Inflammatory macrophage (primary cell): ENCODE results near the gene LPCAT1.
"Not testable (repeated sequence)": the region's sequence is repeated elsewhere in the genome, so short reads cannot be mapped to it uniquely, and the experiment has no call there.

Experiments
- DNase-seq, 2 donors: peaks; one replicate each; pipeline ENCODE4 v3.0.0-alpha.2; 2020 to 2022

LPCAT1 gene

DNA sequence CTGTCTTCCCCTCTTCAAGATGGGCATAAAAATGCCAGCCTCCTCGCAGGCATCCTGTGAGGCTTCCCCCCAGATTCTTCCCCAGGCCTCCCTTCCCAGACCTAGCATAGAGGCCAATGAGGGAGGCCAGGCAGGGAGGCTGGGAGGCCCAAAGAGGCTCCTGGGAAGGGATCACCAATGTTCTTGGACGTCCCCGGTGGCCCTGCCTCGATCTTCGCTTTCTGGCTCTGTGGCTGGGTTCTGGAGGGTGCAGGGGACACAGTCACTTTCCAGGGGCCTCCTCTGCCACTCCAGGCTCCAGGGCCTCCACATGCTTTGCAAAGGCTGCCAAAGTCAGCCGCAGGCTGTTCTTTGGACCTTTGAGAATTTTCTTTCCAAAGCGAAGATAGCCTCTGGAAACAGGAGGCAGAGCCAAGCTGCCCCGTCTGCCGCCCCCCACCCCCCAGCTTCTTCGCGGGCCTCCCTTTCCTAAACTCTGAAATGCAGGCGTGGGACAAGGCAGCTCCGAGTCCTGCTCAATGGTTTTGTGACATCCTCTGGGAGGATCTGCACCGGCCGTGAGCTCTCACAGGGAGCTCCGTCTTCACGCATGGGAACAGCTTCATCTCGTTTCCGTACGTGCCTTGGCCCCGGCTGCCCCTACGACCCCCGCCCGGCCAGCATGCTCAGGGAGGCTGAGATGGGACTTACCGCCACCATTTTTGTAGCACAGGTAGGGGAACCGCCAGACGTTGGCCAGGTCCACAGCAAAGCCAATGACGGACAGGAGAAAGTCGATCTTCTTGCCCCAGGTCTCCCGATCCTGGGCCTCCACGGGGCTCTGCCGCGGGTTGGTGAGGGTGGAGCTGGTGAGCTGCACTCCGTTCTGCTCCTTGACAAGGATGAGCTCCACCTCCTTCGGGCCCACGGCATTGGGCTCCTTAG is 81.3 kb downstream of the LPCAT1 start:
- DNase-seq = no peak

DNA sequence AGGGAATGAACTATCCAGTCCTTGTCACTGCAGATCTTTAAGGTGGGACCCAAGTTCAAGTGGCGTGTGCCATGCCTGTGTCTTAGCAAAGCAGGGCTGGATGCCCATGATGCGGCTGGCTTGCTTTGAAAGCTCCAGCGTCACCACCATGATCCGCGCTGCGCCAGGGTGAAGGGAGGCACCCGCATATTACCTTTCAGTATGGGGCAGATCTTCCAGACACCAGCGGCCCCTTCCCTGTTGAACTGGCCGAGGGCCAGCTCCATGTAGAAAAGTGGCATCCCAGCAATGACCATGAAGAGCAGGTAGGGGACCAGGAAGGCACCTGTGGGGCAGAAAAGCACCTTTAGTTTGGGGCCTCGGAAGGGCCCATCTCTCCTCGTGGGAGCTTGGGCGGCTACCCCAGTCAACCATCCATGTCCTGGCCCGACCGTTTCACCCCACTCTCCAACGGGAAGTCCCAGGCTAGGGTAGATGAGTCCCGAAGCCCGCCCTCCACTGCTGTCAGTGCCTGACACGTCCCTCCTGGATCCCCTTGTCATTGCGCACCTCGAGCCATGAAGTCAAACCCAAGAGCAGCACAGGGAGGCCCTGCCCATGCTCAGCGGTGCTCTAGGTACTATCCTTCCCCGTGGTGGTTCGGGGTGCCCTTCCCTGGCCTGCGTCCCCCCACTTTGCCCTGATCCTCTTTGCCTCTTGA is 82.4 kb downstream of the LPCAT1 start:
- no peak for DNase-seq

DNA sequence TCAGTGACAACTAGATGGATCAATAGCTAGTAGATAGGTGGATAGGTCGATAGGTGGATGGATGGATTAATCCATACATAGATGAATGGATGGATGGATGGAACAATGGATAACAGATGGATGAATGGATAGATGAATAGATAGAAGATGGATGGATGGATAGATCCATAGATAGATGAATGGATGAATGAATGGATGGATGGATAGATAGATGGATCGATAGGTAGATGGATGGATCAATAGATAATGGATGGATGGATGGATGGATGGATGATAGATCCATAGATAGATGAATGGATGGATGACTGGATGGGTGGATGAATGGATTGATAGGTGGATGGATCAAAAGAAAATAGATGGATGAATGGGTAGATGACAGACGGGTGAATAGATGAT is 83.7 kb downstream of the LPCAT1 start:
- DNase-seq = no peak

DNA sequence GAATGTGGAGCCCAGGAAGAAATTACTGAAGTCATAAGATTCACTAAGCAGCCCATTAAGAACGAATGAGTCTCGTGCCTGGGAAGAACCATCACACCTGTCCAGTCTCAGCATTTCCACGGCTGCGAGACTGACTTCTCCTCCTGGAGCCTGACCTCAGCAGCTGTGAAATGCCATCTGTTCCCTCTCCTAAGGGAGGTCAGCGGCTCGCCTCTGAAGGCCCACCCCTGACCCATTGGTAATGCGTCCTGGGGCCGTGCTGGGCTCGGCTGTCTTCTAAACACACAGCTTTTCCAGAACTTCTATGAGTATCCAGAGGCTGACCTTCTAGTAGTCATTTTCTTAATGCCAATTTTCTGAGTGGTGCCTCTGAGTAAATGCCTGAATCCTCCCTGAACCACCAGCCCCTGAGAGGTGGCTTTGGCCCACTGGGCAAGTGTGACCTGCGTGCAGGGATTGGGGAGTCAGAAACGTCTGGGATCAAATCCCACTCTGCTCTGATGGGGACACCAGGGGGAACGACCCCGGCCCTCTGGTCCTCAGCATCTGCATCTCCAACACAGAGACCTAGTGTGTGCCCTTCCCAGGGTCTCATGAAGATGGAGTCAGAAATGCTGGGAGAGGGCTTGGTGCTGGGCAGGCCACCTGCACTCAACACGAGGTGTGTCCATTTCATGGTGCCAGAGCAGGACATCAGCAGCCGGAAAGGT is 84.2 kb downstream of the LPCAT1 start:
- no peak for DNase-seq

DNA sequence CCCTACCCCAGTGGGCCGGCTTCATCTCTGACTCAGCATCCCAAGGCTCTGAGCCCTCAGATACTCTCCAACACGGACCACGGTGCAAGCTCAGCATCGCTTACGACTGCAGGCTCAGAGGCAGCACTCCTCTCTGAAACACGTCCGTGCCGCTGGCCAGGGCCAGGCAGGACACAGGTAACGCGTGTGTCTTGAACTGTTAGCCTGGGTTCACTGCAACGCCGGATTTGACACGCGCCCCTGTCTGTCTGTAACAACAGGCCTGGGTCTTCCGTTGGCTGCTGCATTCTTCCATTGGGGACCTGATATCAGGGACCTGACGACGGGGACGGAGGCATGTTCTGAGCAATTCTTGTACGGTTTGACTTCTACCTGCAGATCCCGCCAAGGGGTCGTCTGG is 84.9 kb downstream of the LPCAT1 start:
- DNase-seq = no peak

DNA sequence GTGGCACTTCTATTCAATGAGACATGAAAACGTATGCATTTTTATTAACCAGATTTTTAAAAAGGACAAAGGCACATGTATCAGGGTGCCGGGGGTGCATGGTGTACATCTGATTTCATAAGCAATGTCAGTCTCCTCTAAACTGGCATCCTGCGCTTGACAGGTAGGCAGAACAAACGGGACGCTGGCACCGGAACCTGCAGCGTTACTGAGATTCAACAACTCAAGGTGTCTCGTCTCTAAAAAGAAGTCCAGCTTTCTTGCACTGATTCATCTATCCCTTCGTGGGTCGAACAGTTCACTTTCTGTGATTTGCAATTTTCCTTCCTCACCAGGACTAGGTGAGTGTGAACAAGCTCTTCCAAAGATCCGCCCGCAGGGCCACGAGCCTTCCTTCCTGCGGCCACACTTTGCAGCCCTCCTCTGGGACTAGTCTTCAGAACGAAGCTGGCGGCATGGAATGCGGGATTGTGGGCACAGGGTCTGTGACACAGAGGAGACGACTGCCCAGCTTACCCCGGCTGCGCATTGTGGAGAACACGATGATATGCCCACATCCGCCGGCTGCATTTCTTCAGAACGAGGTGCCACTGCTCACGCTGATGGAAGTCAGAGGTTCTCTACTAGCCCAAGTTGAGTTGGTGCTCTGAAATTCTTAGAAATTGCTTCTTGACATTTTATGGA is 85.7 kb downstream of the LPCAT1 start:
- DNase-seq = no peak

DNA sequence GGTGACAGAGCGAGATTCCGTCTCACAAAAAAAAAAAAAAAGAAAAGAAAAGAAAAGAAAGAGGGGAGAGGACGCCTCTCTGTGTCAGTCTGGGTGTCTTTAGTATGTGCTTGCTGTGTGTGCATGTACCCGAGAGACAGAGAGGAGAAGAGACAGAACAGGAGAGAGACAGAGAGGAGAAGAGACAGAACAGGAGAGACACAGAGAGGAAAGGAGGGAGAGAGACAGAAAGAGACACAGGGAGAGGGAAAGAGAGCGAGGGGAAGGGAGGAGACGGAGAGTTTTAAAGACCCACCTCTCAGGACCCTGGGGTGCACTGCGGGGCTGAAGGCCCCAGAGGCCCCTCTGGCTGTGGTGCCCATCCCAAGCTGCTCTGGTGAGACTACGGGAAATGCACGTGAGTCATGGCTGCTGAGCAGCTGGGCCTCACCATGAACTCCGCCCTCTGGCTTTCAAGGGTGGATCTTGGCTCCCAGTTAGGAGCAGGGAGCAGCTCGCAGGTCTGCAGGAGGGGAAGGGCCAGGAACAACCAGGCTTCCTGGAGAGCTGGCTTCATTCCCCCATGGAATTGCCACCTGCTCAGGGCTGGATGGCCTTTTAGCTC is 86.4 kb downstream of the LPCAT1 start:
- DNase-seq = no peak

DNA sequence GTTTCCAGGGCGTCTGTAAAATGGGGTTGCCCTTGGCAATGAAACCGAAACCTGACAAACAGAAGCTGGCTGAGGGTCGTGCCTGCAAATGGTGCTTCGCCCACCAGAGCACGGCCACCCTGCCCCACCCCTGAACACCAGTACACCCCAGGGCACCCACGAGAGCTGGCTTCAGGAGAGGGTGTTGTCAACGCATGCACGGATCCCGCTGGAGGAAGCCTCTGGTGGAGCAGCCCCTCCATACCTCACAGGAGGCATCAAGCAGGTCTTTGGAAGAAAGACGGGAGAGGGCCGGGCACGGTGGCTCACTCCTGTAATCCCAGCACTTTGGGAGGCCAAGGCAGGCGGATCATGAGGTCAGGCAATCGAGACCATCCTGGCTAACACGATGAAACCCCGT is 87.1 kb downstream of the LPCAT1 start:
- DNase-seq = no peak

DNA sequence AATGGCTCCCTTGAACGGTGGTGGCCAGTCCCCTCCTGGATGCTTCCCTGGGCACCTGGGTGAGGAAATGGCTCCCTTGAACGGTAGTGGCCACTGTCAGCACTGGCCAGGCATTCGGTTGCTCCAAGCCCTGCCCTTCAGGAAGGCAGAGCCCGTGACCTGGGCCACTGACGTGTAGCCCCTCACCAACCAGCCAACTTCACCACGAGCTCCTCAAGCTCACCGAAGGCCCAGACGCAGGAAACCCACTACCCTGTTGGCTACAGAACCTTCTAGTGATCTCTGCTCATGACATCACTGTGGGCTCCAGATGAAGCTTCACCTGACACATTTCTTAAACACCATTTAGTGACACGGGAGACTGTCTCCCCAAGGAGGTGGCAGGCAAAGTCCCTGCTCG is 87.7 kb downstream of the LPCAT1 start:
- DNase-seq = no peak

DNA sequence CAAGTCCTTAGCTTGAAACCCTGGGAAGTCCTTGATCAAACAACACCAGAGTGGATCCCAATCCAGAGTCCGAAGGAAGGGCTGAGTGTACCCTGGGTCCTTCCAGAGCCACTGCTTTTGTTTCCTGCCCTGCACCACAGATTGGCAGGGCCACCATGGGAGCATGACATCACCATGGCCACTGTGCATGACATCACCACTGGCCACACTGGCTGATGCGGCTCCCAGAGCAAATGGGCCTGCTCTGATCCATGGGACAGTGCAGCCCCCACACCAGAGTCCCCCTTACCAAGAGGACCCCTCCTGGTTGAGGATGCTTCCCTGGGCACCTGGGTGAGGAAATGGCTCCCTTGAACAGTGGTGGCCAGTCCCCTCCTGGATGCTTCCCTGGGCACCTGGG is 88.4 kb downstream of the LPCAT1 start:
- no peak for DNase-seq

DNA sequence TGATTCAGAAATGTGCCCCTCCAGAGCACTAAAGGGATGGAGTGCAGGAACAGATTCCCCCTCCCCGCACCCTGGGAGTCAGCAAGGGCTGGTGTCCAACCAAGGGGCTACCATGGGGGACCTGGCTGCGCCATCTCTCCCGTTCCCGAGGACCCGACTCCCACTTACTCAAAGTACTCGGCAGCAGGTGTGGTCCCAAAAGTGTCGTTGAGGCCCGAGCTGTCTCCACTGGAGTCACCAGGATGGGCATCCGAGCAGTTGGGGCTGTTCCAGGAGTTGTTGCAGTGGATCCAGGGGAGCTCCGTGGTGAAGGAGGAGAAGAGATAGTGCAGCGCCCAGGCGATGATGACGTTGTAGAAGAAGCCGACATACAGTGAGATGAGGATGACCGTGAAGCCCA is 91.5 kb downstream of the LPCAT1 start:
- no peak for DNase-seq

DNA sequence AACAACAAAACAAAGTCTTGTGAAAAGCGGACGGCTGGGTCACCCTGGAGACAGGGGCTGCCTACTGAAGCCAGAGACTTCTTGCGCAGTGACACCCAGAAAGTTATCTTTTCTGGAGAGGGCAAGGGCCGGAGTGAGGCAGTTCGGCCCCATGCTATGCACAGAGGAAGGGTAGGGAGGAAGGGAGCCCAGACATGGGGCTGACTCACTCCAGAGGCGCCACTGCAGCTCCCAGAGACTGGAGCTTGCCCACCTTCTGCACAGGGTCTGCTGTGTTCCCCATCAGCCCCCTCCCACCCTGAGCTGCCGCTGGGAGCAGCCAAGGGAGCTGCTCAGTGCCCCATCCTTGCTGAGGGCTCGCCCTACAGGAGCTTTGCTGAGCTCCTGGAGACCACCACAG is 91.9 kb downstream of the LPCAT1 start:
- DNase-seq = no peak

DNA sequence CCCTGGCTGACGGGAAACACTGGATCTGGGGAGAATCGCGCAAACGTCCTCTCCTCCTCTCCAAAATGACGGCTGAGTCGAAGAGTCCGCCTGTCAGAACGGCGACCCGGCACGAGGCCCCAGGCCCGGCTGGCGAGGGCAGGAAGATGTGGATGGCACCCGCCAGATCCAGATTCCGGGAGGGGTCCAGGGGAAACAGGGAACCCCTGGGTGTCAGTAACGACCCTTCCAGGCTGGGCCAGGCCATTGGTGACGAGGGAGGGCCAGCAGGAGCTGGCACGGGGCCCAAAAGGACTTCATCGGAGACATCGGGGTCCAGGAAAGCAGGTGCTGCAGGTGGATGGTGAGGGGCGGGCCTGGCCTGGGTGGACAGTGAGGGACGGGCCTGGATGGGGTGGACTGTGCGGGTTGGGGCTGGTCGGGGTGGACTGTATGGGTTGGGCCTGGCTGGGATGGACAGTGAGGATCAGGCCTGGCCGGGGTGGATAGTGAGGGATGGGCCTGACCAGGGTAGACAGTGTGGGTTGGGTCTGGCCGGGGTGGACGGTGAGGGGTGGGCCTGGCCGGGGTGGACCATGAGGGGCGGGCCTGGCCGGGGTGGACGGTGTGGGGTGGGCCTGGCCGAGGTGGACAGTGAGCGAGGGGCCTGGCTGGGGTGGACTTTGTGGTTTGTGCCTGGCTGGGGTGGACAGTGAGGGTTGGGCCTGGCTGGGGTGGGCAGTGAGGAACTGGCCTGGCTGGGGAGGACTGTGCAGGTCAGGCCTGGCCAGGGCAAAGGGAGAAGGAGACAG is 92.5 kb downstream of the LPCAT1 start:
- no peak for DNase-seq

DNA sequence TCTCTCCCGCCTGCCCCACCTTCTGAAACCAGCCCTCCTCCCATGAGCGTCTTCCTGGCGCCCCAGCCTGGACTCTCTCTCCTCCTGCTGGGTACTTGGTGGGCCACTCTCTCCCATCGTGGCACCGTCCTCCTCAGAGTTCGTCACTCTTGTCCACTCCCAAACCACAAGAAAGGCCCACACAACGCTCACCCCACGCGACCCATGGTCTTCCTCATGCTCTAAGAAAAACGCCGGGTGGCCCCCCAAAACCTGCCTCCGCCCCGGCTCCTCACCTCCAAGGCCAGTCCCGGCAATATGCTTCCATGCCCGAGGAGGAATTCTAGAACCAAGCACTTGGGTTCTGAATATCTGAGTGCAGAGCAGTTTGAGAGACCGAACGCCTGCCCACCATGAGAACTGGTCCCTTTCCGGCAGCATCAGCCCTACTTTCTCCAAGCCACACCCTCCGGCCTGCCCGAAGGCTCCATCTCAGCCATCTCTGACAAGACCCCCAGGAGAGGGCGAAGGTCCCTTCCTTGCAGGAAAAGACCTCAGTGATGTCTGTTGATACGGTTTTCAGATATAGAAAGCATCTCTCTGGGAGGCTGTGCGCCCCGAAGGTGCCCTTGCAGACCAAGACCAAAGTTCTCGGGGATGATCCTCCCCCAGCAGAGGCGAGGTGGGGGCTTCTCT is 93.5 kb downstream of the LPCAT1 start:
- DNase-seq = no peak

DNA sequence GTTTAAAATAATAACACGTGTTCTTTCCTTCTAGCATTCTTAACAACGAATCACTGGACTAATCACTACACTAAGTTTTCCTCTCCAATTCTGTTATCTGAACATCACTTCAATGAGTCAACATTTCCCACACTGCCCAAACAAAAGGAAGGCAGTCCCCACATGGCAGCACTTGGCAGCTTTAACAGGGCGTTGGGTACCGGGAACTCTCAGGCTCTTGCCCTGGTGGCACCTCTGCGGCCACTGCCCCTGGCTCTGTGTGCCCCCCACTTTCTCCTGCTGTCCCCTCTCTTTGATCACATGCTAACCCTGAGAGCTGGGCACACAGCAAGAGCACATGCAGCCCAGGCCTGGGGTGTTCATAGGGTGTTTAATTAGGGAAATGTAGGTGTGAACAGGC is 94.3 kb downstream of the LPCAT1 start:
- no peak for DNase-seq

DNA sequence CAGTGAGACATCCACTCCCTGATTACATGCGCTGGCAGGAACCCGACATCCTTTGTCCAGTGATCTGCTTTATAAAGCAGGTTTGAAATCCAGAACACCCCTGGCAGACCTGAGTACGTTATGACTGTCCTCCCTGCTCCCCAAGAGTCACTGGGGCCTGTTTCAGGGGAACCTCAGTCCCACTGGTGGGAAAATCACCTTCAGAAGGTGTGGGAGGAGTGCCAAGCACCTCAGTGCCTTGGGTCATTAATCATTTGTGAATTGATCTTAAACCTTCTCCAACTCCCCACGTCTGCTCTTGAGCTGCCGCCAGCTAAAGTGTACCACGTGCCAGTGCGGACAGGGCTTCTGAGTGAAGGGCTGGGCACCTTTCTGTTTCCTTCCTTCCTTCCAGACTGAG is 94.7 kb downstream of the LPCAT1 start:
- DNase-seq = no peak

DNA sequence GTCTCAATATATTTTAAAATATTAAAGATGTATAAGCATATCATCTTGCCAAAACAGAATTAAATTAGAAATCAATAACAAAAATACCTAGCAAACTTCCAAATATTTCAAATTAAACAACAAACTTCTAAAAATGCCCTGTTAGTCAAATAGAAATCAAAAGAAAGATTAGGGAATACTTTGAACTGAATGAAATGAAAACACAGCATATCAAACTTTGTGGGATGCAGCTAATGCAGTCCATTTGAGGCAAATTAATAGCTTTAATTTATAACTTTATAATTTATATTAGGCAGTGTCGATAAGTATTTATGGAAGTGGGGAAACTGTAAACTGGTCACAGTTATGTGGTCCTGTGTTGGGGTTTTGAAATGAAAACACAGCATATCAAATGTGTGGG is 95.7 kb downstream of the LPCAT1 start:
- no peak for DNase-seq

DNA sequence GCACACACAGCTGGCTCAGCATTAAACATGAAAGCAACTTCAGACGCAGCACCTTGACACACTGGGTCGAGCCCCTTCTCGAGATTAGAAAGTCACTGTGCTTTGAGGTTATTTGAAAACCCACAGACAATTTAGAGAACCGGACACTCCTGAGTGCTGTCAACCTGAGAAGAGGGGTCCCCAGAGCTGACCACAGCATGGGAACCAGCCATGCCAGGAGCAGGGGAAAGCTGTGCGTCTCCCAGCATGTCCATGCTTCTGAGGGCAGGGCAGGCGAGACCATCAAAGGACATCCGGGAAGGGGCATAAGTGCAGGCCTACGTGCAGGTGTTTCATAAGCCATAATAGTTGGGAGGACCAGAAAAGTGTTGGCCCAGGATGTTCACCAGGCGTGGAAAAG is 99.0 kb downstream of the LPCAT1 start:
- DNase-seq = no peak

DNA sequence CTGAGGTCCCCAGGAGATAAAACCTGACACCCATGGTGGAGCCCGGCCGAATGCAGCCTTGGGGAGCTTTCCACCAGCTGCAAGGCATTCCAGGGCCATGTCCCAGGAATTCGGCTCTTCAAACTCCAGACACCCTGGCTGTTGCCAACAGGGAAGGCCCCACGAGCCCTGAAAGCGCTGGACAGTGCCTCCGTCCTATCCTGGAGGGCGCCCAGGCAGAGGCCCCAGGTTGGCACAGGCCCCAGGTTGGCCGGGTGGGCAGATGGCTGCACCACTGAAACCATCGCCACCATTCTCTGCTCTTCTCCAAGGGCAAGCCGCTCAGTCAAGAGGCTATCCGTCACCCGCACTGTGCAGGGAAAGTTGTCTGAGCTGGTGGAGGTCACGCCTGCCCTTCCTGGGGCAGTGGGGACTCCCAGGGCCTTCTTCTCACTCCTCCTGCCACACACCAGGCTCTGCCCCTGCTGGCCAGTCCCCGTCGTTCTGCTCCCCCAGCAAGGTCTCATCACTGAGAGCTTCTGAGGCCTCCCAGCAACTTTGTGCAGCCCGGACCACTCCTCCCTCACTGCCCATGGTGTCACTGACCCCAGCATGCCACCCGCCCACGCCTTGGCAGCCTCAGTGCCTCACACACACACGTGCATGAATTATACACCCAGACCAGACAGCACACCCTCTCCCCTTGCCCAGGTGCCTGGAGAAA is 99.7 kb downstream of the LPCAT1 start:
- no peak for DNase-seq

DNA sequence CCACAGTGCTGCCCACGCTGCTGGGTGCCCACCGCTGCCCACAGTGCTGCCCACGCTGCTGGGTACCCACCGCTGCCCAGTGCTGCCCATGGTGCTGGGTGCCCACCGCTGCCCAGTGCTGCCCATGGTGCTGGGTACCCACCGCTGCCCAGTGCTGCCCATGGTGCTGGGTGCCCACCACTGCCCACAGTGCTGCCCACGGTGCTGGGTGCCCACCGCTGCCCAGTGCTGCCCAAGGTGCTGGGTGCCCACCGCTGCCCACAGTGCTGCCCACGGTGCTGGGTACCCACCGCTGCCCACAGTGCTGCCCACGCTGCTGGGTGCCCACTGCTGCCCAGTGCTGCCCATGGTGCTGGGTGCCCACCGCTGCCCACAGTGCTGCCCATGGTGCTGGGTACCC is 101.2 kb downstream of the LPCAT1 start:
- not testable (repeated sequence) for DNase-seq
